MCF 10A (cell line): ENCODE results near the gene WFDC1. TPM values are rescaled to one million over a fixed set of nuclear protein-coding genes. Genes with fewer than 3 reads are reported as not detected.

ENCODE experiments used
- BruUV-seq: library from RNA; stranded (reverse); fragments of 400-500 nt; replicated peaks from 2 replicates; lab custom pipeline; 2021; lab: Mats Ljungman, UMichigan
- CTCF ChIA-PET: fragments of 300-600 bp; sonication (Branson Sonifier 250); formaldehyde crosslinking; extraction: SDS; loops from one replicate; lab custom pipeline; 2021; ENCODE audit warnings: antibody characterized with exemption, inconsistent platforms; lab: Yijun Ruan, JAX
- POLR2A ChIA-PET: fragments of 300-600, 350-650 bp; sonication (Branson Sonifier 250); formaldehyde crosslinking; extraction: SDS; loops from one replicate; lab custom pipeline; 2020; ENCODE audit warnings: antibody characterized with exemption, inconsistent platforms; lab: Yijun Ruan, JAX
- DNase-seq: peaks from one replicate; pipeline ENCODE4 v3.0.0-alpha.2; 2018; ENCODE audit not compliant: unreplicated experiment
- H3K27ac Mint-ChIP-seq: one replicate; pipeline ENCODE4 v1.8.0; 2022; ENCODE audit warnings: mild to moderate bottlenecking, low read depth, mixed read lengths; ENCODE audit not compliant: unreplicated experiment
- H3K27me3 Mint-ChIP-seq: one replicate; pipeline ENCODE4 v1.8.0; 2022; ENCODE audit warnings: mixed read lengths; ENCODE audit not compliant: insufficient read depth, unreplicated experiment
- H3K36me3 Mint-ChIP-seq: one replicate; pipeline ENCODE4 v1.8.0; 2022; ENCODE audit warnings: mild to moderate bottlenecking, moderate library complexity, mixed read lengths; ENCODE audit not compliant: insufficient read depth, unreplicated experiment
- H3K4me1 Mint-ChIP-seq: one replicate; pipeline ENCODE4 v1.8.0; 2022; ENCODE audit warnings: mixed read lengths; ENCODE audit not compliant: insufficient read depth, unreplicated experiment
- H3K4me3 Mint-ChIP-seq: one replicate; pipeline ENCODE4 v1.8.0; 2022; ENCODE audit warnings: mild to moderate bottlenecking, moderate library complexity, mixed read lengths; ENCODE audit not compliant: unreplicated experiment
- H3K9me3 Mint-ChIP-seq: one replicate; pipeline ENCODE4 v1.8.0; 2022; ENCODE audit warnings: mixed read lengths; ENCODE audit not compliant: unreplicated experiment
- intact Hi-C: fragments of 100-400 bp; cut with micrococcal nuclease; formaldehyde crosslinking; loops from 2 replicates; pipeline ENCODE4 v1.14.1; 2022
- total RNA-seq: library from RNA; stranded (reverse); gene quantifications from 2 replicates; pipeline ENCODE4 v1.2.3, GENCODE V29; 2022
- TF ChIP-seq, protein P1 (sequence below): fragments of 200-600 bp; IDR thresholded peaks from one replicate; pipeline ENCODE4 v1.8.0; 2022; ENCODE audit warnings: antibody characterized with exemption, mild to moderate bottlenecking; ENCODE audit not compliant: unreplicated experiment

WFDC1 gene
- total RNA-seq, 1 experiment from 2014 or later = not detected

DNA sequence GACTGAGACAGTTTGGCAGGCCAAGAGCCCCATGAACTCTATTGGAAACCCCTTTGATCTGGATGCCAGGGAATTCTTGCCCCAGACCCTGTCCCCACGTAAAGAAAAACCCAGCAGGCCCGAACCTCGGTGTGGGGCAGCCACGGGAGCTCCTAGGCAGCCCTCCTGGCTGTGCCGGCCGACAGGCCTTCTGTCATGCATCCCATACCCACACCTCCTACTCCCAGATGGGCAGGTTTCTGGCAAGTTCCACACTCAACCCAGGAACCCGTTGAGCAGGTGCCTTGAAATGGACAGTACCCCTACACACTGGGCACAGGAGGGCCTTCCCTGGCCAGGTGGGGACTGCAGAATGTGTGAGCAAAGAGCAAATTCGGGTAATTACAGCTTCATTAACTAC is 50.1 kb downstream of the WFDC1 start:
- no peaks in the 10 kb centered on the region for H3K4me1 Mint-ChIP-seq
- peaks cover 32% of the 10 kb centered on the region for H3K27me3 Mint-ChIP-seq
- TF ChIP-seq, protein P1, sequence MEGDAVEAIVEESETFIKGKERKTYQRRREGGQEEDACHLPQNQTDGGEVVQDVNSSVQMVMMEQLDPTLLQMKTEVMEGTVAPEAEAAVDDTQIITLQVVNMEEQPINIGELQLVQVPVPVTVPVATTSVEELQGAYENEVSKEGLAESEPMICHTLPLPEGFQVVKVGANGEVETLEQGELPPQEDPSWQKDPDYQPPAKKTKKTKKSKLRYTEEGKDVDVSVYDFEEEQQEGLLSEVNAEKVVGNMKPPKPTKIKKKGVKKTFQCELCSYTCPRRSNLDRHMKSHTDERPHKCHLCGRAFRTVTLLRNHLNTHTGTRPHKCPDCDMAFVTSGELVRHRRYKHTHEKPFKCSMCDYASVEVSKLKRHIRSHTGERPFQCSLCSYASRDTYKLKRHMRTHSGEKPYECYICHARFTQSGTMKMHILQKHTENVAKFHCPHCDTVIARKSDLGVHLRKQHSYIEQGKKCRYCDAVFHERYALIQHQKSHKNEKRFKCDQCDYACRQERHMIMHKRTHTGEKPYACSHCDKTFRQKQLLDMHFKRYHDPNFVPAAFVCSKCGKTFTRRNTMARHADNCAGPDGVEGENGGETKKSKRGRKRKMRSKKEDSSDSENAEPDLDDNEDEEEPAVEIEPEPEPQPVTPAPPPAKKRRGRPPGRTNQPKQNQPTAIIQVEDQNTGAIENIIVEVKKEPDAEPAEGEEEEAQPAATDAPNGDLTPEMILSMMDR = no peak
- POLR2A ChIA-PET = interaction anchor here (0.8 kb wide), 1 partner anchor 9 kb away, joined by 3 read pairs; no protein-coding TSS in a partner anchor
- H3K4me3 Mint-ChIP-seq = no peak overlapping the region
- no peaks in the 10 kb centered on the region for H3K36me3 Mint-ChIP-seq
- no peak for DNase-seq
- no peaks in the 10 kb centered on the region for H3K9me3 Mint-ChIP-seq
- no TSS peak for BruUV-seq
- intact Hi-C loops = no loop called here
- CTCF ChIA-PET = interaction anchor here (0.8 kb wide), 1 partner anchor 68 kb away, joined by 3 read pairs; no protein-coding TSS in a partner anchor
- H3K27ac Mint-ChIP-seq = no peak overlapping the region

- Mint-ChIP-seq H3K36me3 (no peaks in the 10 kb centered on the region), H3K4me3 (no peak overlapping the region), H3K27ac (no peak overlapping the region), H3K27me3 (peaks cover 28% of the 10 kb centered on the region), H3K4me1 (no peaks in the 10 kb centered on the region), H3K9me3 (no peaks in the 10 kb centered on the region)
- no TSS peak for BruUV-seq
- intact Hi-C loops = no loop called here
- ChIA-PET POLR2A (no interaction called here), CTCF (no interaction called here)
- DNase-seq = no peak
- TF ChIP-seq, protein P1 = no peak
Observed at GRCh38 chr16:84347161-84347560, 52.5 kb downstream of the WFDC1 start.

DNA sequence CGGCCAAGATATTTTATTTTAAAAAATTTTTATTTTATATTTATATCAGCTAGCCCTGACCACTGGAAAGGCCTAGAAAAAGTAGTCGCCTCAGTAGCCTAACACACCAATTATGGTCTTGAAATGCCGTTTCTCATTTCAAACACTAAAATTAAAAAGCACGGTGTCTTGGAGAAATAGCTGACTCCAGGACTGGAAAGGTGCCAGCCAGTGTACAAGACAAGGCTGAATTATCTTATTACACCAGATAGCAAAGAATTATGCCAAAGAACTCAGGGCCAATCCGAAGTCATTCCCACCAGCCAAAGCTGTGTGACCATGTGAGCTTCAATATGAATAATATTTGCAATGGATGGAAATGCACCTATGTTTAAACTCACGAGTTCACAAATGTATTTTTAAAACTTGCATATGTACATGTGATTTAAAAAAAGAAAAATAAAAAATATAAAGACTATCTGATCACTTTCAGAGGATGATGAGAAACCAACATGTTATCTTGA is 53.8 kb downstream of the WFDC1 start:
- Mint-ChIP-seq H3K4me1 (no peaks in the 10 kb centered on the region), H3K27ac (no peak overlapping the region), H3K27me3 (peaks cover 28% of the 10 kb centered on the region), H3K36me3 (no peaks in the 10 kb centered on the region), H3K9me3 (no peaks in the 10 kb centered on the region), H3K4me3 (no peak overlapping the region)
- ChIA-PET CTCF (no interaction called here), POLR2A (interaction anchor here (1.1 kb wide), 1 partner anchor 9 kb away, joined by 3 read pairs; no protein-coding TSS in a partner anchor)
- intact Hi-C loops = no loop called here
- TF ChIP-seq, protein P1 = no peak
- no peak for DNase-seq
- no TSS peak for BruUV-seq

DNA sequence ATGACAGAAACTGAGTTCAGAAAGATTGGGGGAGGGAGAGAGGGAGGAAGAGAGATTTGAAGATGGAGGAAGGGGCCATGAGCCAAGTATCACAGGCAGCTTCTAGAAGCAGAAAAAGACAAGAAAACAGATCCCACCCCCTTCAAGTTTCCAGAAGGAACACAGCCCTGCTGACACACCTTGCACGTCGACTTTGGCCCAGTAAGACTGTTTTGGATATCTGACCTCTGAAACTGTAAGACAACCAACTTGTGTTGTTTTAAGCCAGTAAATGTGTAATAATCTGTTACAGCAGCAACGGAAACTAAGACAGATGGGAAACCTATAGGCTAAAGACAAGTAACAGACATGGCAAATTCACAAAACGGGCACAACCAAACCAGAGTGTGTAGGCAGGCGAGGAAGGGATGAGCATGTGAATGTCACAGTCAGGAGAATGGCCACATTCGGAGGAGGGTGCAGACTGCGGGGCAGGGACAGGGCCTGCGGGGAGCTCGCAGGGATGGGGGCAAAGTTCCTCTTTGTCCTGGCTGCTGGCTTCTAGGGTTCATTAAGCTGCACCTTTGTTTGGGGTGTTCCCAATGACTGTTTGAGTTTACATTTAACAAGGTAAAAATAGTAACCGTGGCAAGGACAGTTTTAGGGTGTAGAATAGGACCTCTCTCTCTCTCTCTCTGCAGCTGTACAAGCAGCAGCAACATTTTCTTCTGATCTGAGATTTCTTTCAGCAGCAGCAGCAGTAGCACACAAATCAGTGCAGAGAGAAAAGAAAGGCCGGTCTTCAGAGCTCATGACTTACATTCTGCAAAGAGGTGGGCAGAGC is 55.4 kb downstream of the WFDC1 start:
- TF ChIP-seq, protein P1 = no peak
- ChIA-PET CTCF (interaction anchor here (0.7 kb wide), 1 partner anchor 114 kb away, joined by 3 read pairs; no protein-coding TSS in a partner anchor), POLR2A (interaction anchor here (0.6 kb wide), 1 partner anchor 279 kb away, joined by 3 read pairs; no protein-coding TSS in a partner anchor)
- Mint-ChIP-seq H3K27ac (no peak overlapping the region), H3K9me3 (no peaks in the 10 kb centered on the region), H3K27me3 (peaks cover 28% of the 10 kb centered on the region), H3K4me1 (peaks cover 8% of the 10 kb centered on the region), H3K4me3 (no peak overlapping the region), H3K36me3 (no peaks in the 10 kb centered on the region)
- no TSS peak for BruUV-seq
- intact Hi-C loops = no loop called here
- DNase-seq = no peak
